OCI-LY1 (cell line): Measurements from ENCODE around the gene ARMC6.

ENCODE experiments used
- H2AFZ ChIP-seq: fragments of 200-600 bp; sonication (generic), shearing (Covaris generic); 2 replicates; pipeline ENCODE4 v1.6.0; 2014; ENCODE audit warnings: antibody characterized with exemption, mild to moderate bottlenecking, low read length
- H3F3A ChIP-seq: fragments of 200-600 bp; sonication (generic), shearing (Covaris generic); 2 replicates; pipeline ENCODE4 v1.6.0; 2014; ENCODE audit warnings: mild to moderate bottlenecking, antibody characterized with exemption, low read length, moderate library complexity; ENCODE audit not compliant: insufficient read depth
- H3K27ac ChIP-seq: fragments of 200-600 bp; sonication (generic); 2 replicates; pipeline ENCODE4 v1.5.1; 2014; ENCODE audit warnings: low read length, mixed run types, mild to moderate bottlenecking, low read depth; ENCODE audit not compliant: poor library complexity, severe bottlenecking
- H3K27me3 ChIP-seq: fragments of 200-600 bp; sonication (generic); 2 replicates; pipeline ENCODE4 v1.6.0; 2014; ENCODE audit warnings: antibody characterized with exemption, mild to moderate bottlenecking, low read length, moderate library complexity; ENCODE audit not compliant: insufficient read depth
- H3K36me3 ChIP-seq: fragments of 200-600 bp; sonication (generic); 2 replicates; pipeline ENCODE4 v1.6.1; 2014; ENCODE audit warnings: mild to moderate bottlenecking, antibody characterized with exemption, low read length, moderate library complexity, mixed read lengths; ENCODE audit not compliant: insufficient read depth
- H3K4me1 ChIP-seq: fragments of 200-600 bp; sonication (generic); 2 replicates; pipeline ENCODE4 v1.5.1; 2014; ENCODE audit warnings: mild to moderate bottlenecking, low read length, moderate library complexity; ENCODE audit not compliant: insufficient read depth, severe bottlenecking
- H3K4me2 ChIP-seq: fragments of 200-600 bp; sonication (generic), shearing (Covaris generic); 2 replicates; pipeline ENCODE4 v1.6.1; 2014; ENCODE audit warnings: low read length
- H3K4me3 ChIP-seq: fragments of 200-600 bp; sonication (generic); 2 replicates; pipeline ENCODE4 v1.5.1; 2014; ENCODE audit warnings: low read length, low read depth, mild to moderate bottlenecking, mixed read lengths; ENCODE audit not compliant: poor library complexity, severe bottlenecking
- H3K79me2 ChIP-seq: fragments of 200-600 bp; shearing (Covaris generic); 2 replicates; pipeline ENCODE4 v1.6.1; 2016; ENCODE audit warnings: mixed run types, low read length, mixed read lengths; ENCODE audit not compliant: insufficient read depth
- H3K9ac ChIP-seq: fragments of 200-600 bp; sonication (generic), shearing (Covaris generic); 2 replicates; pipeline ENCODE4 v1.6.1; 2014; ENCODE audit warnings: mild to moderate bottlenecking, low read length, mixed read lengths
- H3K9me2 ChIP-seq: fragments of 200-600 bp; sonication (generic), shearing (Covaris generic); 2 replicates; pipeline ENCODE4 v1.6.1; 2014; ENCODE audit warnings: low read depth, mild to moderate bottlenecking, low read length, mixed read lengths
- H3K9me3 ChIP-seq: fragments of 200-600 bp; shearing (Covaris generic); 2 replicates; pipeline ENCODE4 v1.6.1; 2014; ENCODE audit warnings: low read length, mixed read lengths
- H4K20me1 ChIP-seq: fragments of 200-600 bp; sonication (generic), shearing (Covaris generic); 2 replicates; pipeline ENCODE4 v1.6.0; 2016; ENCODE audit warnings: mild to moderate bottlenecking, low read length; ENCODE audit not compliant: insufficient read depth
- CTCF ChIP-seq: fragments of 200-600 bp; sonication (generic), shearing (Covaris generic); IDR thresholded peaks from 2 replicates; pipeline ENCODE4 v1.5.1; 2017; ENCODE audit warnings: mild to moderate bottlenecking, antibody characterized with exemption, low read length, moderate library complexity, mixed read lengths
- EZH2 ChIP-seq: fragments of 200-600 bp; sonication (generic), shearing (Covaris generic); IDR thresholded peaks from 2 replicates; pipeline ENCODE4 v1.8.0; 2017; ENCODE audit warnings: borderline replicate concordance, mixed run types, mild to moderate bottlenecking, antibody characterized with exemption, low read length, moderate library complexity, mixed read lengths

The ARMC6 gene

GRCh38 chr19:19079571-19079970 is 46.2 kb downstream of the ARMC6 start:
- Histone ChIP-seq H3K9me2 (no peaks in the 10 kb centered on the region), H3K79me2 (no peaks in the 10 kb centered on the region), H3K27ac (no peak overlapping the region), H3K36me3 (no peaks in the 10 kb centered on the region; the same call in 1 of the 2 replicates), H3K4me1 (no peaks in the 10 kb centered on the region), H2AFZ (no peak overlapping the region), H3F3A (no peaks in the 10 kb centered on the region), H3K9ac (no peak overlapping the region), H3K27me3 (no peaks in the 10 kb centered on the region), H3K4me2 (no peak overlapping the region), H3K9me3 (no peaks in the 10 kb centered on the region), H3K4me3 (no peak overlapping the region), H4K20me1 (no peaks in the 10 kb centered on the region)
- TF ChIP-seq CTCF (no peak), EZH2 (no peak)

- no peaks in the 10 kb centered on the region for H3K9me3 ChIP-seq
- TF ChIP-seq EZH2 (no peak), CTCF (no peak)
- H3F3A ChIP-seq: no peaks in the 10 kb centered on the region
- no peak overlapping the region for H3K4me3 ChIP-seq
- H3K4me2 ChIP-seq: no peak overlapping the region
- H3K79me2 ChIP-seq: no peaks in the 10 kb centered on the region
- no peaks in the 10 kb centered on the region for H3K36me3 ChIP-seq
- no peak overlapping the region for H3K9ac ChIP-seq
- H3K27ac ChIP-seq: no peak overlapping the region
- H3K27me3 ChIP-seq: no peaks in the 10 kb centered on the region
- no peak overlapping the region for H2AFZ ChIP-seq
- H3K9me2 ChIP-seq: no peaks in the 10 kb centered on the region
- no peaks in the 10 kb centered on the region for H4K20me1 ChIP-seq
- no peaks in the 10 kb centered on the region for H3K4me1 ChIP-seq
Measured at GRCh38 chr19:19081642-19082151, 48.3 kb downstream of the ARMC6 start.

DNA sequence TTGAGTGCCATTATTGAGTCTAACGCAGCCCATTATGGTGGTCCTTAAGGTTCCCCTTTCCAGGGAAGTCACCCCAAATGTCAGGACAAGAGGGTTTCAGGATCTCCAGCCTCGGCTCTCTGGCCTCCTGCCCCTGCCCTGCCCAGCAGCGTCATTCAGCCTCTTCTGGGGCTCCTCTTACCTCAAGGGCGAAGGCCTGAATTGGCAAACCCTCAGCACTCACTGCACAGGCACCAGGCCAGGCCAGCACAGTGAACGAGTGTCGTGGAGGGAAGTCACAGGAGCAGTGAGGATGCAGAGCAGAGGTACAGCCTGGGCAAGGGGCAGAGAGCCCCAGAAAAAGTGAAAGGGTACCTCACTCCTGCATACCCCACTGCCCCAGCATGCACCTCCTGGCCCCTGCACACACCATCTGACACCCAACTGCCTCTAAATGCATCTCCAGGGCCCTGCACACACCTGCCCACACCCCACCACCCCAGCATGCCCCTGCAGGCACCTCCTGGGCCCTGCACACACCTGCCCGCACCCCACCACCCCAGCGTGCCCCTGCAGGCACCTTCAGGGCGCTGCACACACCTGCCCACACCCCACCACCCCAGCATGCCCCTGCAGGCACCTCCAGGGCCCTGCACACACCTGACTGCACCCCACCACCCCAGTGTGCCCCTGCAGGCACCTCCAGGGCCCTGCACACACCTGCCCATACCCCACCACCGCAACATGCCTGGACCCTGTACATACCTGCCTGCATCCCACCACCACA is 50.2 kb downstream of the ARMC6 start:
- no peak overlapping the region for H3K4me2 ChIP-seq
- H3K4me3 ChIP-seq: no peak overlapping the region
- H3K9ac ChIP-seq: no peak overlapping the region
- H3F3A ChIP-seq: no peaks in the 10 kb centered on the region
- no peaks in the 10 kb centered on the region for H3K27me3 ChIP-seq
- H3K27ac ChIP-seq: no peak overlapping the region
- H4K20me1 ChIP-seq: no peaks in the 10 kb centered on the region
- H3K9me3 ChIP-seq: no peaks in the 10 kb centered on the region
- H3K9me2 ChIP-seq: no peaks in the 10 kb centered on the region
- H3K36me3 ChIP-seq: no peaks in the 10 kb centered on the region
- no peaks in the 10 kb centered on the region for H3K4me1 ChIP-seq
- H3K79me2 ChIP-seq: no peaks in the 10 kb centered on the region
- H2AFZ ChIP-seq: no peak overlapping the region
- no peak for TF ChIP-seq EZH2
- no peak for TF ChIP-seq CTCF
